Uterus (tissue), 2 donors: ENCODE data around the gene TDRD3.

Experiments used
- POLR2A ChIP-seq, 2 donors: fragments of 450-650 bp; IDR thresholded peaks; one replicate each; pipeline ENCODE4 v1.6.1; 2016; ENCODE audit warnings: antibody characterized with exemption in 2 of 2, mild to moderate bottlenecking in 1 of 2, moderate library complexity in 1 of 2
- TF ChIP-seq, protein P1 (sequence below), 4 experiments: fragments of 200-600 bp in 2 of 4; fragments of 450-650 bp in 2 of 4; sonication (generic) in 2 of 4; IDR thresholded peaks; one replicate each; pipeline ENCODE4 v1.5.1; 2016 to 2019; ENCODE audit warnings: antibody characterized with exemption in 4 of 4, mild to moderate bottlenecking in 2 of 4, moderate library complexity in 1 of 4

DNA sequence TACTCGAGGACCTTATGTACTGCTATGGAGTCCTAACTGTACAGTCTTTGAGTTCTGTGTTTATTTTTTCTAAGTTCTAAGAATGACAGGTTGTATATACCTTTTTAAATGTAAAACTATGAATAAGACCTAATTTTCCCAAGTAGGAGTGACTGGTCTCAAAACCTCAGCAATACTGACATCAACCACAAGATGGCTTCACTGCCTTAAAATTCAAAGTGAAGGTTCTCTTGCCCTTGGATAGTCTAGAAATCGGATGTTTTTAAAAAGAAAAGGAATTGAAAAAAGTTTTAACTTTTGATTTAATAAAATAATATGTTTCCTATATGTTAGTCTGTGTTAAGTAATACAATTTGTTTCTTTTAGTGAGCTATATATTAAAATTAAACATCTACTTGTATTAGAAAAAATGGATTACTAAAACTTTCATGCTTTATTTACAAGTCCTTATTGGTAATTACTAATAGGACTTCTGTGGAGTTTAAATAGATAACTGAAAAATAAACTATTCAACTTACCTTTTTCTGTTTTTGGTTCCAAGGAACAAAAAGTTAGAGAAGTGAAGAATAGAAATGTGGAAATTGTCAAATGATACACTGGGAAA, 52.0 kb downstream of the TDRD3 start:
- TF ChIP-seq, protein P1, sequence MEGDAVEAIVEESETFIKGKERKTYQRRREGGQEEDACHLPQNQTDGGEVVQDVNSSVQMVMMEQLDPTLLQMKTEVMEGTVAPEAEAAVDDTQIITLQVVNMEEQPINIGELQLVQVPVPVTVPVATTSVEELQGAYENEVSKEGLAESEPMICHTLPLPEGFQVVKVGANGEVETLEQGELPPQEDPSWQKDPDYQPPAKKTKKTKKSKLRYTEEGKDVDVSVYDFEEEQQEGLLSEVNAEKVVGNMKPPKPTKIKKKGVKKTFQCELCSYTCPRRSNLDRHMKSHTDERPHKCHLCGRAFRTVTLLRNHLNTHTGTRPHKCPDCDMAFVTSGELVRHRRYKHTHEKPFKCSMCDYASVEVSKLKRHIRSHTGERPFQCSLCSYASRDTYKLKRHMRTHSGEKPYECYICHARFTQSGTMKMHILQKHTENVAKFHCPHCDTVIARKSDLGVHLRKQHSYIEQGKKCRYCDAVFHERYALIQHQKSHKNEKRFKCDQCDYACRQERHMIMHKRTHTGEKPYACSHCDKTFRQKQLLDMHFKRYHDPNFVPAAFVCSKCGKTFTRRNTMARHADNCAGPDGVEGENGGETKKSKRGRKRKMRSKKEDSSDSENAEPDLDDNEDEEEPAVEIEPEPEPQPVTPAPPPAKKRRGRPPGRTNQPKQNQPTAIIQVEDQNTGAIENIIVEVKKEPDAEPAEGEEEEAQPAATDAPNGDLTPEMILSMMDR (IDR thresholded peaks at IDR 0.05): peak; percentile 42 to 56 (median 48)
- TF ChIP-seq POLR2A (IDR thresholded peaks at IDR 0.05): no peak
